Measurements from ENCODE around the gene SRD5A1. TPM values are rescaled to one million over a fixed set of nuclear protein-coding genes. Genes with fewer than 3 reads are reported as not detected.
"Not testable (repeated sequence)": the region's sequence is repeated elsewhere in the genome, so short reads cannot be mapped to it uniquely, and the experiment has no call there.

The SRD5A1 gene
- polyA plus RNA-seq, 1 experiment, result 20.9 TPM

DNA sequence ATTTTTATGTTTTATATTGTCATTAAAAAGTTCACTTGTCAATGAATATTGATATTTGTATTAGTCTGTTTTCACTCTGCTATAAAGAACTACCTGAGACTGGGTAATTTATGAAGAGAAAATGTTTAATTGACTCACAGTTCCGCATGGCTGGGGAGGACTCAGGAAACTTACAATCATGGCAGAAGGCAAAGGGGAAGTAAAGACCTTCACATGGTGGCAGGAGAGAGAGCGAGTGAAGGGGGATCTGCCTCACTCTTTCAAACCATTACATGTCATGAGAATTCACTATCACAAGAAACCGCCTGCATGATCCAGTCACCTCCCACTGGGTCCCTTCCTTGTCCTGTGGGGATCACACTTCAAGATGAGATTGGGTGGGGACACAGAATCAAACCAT lies 27.4 kb downstream of the SRD5A1 start:
- H3K4me3 ChIP-seq (ENCODE audit: low read depth, low read length), result no peak overlapping the region
- CTCF ChIA-PET, result interaction anchor here (0.6 kb wide), 1 partner anchor 98 kb away, joined by 3 read pairs; no protein-coding TSS in a partner anchor
- POLR2A ChIA-PET, result no interaction called here
- H3K27me3 ChIP-seq (ENCODE audit: control insufficient read depth, insufficient read depth, low read length), result no peaks in the 10 kb centered on the region
- TF ChIP-seq, protein P1, sequence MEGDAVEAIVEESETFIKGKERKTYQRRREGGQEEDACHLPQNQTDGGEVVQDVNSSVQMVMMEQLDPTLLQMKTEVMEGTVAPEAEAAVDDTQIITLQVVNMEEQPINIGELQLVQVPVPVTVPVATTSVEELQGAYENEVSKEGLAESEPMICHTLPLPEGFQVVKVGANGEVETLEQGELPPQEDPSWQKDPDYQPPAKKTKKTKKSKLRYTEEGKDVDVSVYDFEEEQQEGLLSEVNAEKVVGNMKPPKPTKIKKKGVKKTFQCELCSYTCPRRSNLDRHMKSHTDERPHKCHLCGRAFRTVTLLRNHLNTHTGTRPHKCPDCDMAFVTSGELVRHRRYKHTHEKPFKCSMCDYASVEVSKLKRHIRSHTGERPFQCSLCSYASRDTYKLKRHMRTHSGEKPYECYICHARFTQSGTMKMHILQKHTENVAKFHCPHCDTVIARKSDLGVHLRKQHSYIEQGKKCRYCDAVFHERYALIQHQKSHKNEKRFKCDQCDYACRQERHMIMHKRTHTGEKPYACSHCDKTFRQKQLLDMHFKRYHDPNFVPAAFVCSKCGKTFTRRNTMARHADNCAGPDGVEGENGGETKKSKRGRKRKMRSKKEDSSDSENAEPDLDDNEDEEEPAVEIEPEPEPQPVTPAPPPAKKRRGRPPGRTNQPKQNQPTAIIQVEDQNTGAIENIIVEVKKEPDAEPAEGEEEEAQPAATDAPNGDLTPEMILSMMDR (IDR thresholded peaks at IDR 0.05; ENCODE audit: insufficient read depth, low read depth, low read length), result no peak
- peaks cover 5% of the 10 kb centered on the region for H3K36me3 ChIP-seq (ENCODE audit: control insufficient read depth, insufficient read depth, low read length)
- no peak for DNase-seq (ENCODE audit: low read depth)

DNA sequence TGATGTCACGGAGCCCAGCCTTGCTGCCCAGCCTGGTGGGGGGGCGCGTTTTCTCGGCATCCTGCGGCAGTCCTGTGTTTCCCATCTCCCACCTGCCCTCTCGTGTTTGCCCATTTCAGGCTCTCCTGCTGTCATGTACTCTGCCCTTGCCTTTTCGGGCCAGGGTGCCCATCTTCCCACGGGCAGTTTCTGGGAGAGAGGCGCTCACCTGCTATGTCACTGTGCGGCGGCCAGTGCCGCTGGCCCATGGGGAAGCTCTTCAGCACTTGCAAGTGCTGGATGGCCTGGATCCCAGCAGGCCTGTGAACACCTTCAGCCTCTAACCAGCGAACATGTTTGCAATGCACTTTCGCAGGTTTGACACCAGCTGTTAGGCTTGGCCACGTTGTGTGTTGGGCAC lies 33.5 kb downstream of the SRD5A1 start:
- H3K36me3 ChIP-seq (ENCODE audit: control insufficient read depth, insufficient read depth, low read length), result peaks cover 7% of the 10 kb centered on the region
- ChIA-PET CTCF (no interaction called here), POLR2A (no interaction called here)
- H3K27me3 ChIP-seq (ENCODE audit: control insufficient read depth, insufficient read depth, low read length), result no peaks in the 10 kb centered on the region
- no peak for DNase-seq (ENCODE audit: low read depth)
- TF ChIP-seq, protein P1 (IDR thresholded peaks at IDR 0.05; ENCODE audit: insufficient read depth, low read depth, low read length), result no peak
- H3K4me3 ChIP-seq (ENCODE audit: low read depth, low read length), result no peak overlapping the region

DNA sequence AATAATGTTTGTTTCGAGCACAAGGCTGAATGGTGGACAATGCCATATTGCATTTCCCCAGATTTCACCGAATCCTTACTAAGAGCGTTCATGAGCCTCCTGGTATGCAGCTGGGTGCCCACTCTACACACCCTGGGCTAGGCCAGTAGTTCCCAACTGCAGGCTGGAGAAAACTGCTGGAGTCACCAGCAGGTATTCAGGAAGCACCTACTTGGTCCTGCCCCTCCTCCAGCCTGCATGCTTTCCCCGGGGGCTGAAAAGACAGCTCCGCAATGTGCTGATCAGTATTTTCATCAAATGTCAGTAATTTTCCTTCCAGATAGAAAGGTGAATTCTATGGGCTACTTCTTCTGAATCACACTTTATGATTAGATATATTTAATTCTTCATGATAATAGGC lies 34.4 kb downstream of the SRD5A1 start:
- POLR2A ChIA-PET, result no interaction called here
- Histone ChIP-seq H3K36me3 (ENCODE audit: control insufficient read depth, insufficient read depth, low read length) (peaks cover 7% of the 10 kb centered on the region), H3K4me3 (ENCODE audit: low read depth, low read length) (no peak overlapping the region), H3K27me3 (ENCODE audit: control insufficient read depth, insufficient read depth, low read length) (no peaks in the 10 kb centered on the region)
- TF ChIP-seq, protein P1 (IDR thresholded peaks at IDR 0.05; ENCODE audit: insufficient read depth, low read depth, low read length), result no peak
- CTCF ChIA-PET, result no interaction called here
- DNase-seq (ENCODE audit: low read depth), result no peak

DNA sequence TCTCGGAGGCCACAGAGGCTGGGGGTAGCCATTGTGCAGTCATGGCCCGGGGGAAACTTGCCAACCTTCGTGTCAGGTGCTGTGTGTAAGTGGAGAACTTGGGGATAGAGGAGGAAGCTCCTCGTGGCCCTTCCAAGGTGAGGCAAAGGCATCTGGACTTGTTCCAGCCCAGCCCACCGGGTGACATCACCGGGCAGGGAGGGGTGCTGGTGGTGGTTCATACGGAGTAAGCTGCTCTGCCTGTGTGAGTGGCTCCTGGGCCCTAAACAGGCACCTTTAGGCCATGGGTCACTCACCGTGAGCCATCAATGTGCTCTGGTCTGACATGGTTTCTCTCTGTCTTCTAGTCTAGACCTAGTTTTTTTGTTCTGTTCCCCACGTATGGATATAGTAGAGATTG lies 35.5 kb downstream of the SRD5A1 start:
- POLR2A ChIA-PET, result not testable (repeated sequence)

DNA sequence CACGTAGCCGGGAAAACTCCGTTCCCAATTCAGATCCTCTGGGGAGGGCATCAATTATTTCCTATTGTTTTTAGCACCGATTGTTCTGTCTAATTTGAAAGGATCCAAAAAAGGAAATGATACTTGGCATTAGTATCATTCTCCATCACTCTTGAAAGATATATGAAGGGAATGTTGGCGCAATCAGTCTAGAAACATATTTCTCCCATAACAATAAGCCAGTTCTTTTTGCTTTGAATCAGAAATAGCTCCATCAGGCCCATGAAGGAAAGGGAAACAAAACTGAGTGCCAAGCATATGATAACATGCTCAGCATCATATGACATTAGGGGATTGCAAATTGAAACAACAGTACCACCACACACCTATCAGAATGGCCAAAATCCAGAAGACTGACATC lies 39.8 kb downstream of the SRD5A1 start:
- POLR2A ChIA-PET, result no interaction called here
- H3K4me3 ChIP-seq (ENCODE audit: low read depth, low read length), result no peak overlapping the region
- DNase-seq (ENCODE audit: low read depth), result no peak
- 0 out of 2 replicates have a peak, but pooled peaks cover 4% of the 10 kb centered on the region for H3K36me3 ChIP-seq (ENCODE audit: control insufficient read depth, insufficient read depth, low read length)
- TF ChIP-seq, protein P1 (IDR thresholded peaks at IDR 0.05; ENCODE audit: insufficient read depth, low read depth, low read length), result no peak
- CTCF ChIA-PET, result interaction anchor here (0.6 to 1.3 kb wide), 3 partner anchors 14 to 72 kb away, joined by 3 to 6 read pairs (median 3); no protein-coding TSS in a partner anchor
- H3K27me3 ChIP-seq (ENCODE audit: control insufficient read depth, insufficient read depth, low read length), result no peaks in the 10 kb centered on the region

More for the DNA sequence above, 35.5 kb downstream of the SRD5A1 start:
- H3K27me3 ChIP-seq (ENCODE audit: control insufficient read depth, insufficient read depth, low read length); H3K36me3 ChIP-seq (ENCODE audit: control insufficient read depth, insufficient read depth, low read length); CTCF ChIA-PET; DNase-seq (ENCODE audit: low read depth); H3K4me3 ChIP-seq (ENCODE audit: low read depth, low read length): not testable (repeated sequence)

GRCh38 chr5:6673963-6674362 lies 40.7 kb downstream of the SRD5A1 start:
- ChIA-PET POLR2A (no interaction called here), CTCF (interaction anchor here (1.1 to 1.3 kb wide), 2 partner anchors 13 to 22 kb away, joined by 3 to 5 read pairs; no protein-coding TSS in a partner anchor)
- Histone ChIP-seq H3K4me3 (ENCODE audit: low read depth, low read length) (no peak overlapping the region), H3K27me3 (ENCODE audit: control insufficient read depth, insufficient read depth, low read length) (no peaks in the 10 kb centered on the region), H3K36me3 (ENCODE audit: control insufficient read depth, insufficient read depth, low read length) (0 out of 2 replicates have a peak, but pooled peaks cover 4% of the 10 kb centered on the region)
- DNase-seq (ENCODE audit: low read depth), result no peak
- TF ChIP-seq, protein P1 (IDR thresholded peaks at IDR 0.05; ENCODE audit: insufficient read depth, low read depth, low read length), result no peak
